ENCODE data around the gene GCNT2. TPM values are rescaled to one million over a fixed set of nuclear protein-coding genes. Genes with fewer than 3 reads are reported as not detected.
"Not testable (repeated sequence)": the region's sequence is repeated elsewhere in the genome, so short reads cannot be mapped to it uniquely, and the experiment has no call there.

The GCNT2 gene
- polyA plus RNA-seq, 3 donors = 3.5 to 10.0 (median 4.3) TPM

DNA sequence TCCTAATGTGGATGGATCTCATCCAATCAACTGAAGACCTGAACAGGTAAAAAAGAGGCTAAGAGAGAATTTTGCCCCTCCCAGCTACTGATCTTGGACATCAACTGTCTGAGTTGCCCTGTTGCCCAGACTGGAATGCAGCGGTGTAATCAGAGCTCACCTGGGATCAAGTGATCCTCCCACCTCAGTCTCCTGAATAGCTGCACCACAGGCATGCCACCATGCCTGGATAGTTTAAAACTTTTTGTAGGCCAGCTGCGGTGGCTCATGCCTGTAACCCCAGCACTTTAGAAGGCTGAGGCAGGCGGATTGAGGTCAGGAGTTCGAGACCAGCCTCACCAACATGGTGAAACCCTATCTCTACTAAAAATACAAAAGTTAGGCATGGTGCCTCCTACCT, 34.9 kb upstream of the GCNT2 start:
- no peaks in the 10 kb centered on the region for H3K4me1 ChIP-seq (ENCODE audit: control insufficient read depth in 1 of 2, insufficient read depth in 2 of 2, low read length in 2 of 2)
- H3K36me3 ChIP-seq (replicated peaks in 1 of 2; ENCODE audit: control insufficient read depth in 1 of 2, insufficient read depth in 2 of 2, low read length in 2 of 2) = no peaks in the 10 kb centered on the region
- H3K4me2 ChIP-seq (replicated peaks; ENCODE audit: extremely low read depth, low read length, poor library complexity, severe bottlenecking) = no peak overlapping the region
- peaks cover 0 to 11% (median 4%) of the 10 kb centered on the region in 7 donors for H3K9me3 Mint-ChIP-seq
- peaks cover 0 to 7% of the 10 kb centered on the region in 2 donors for H3K9me3 ChIP-seq (replicated peaks in 1 of 2; ENCODE audit: control insufficient read depth in 1 of 2, insufficient read depth in 1 of 2, low read length in 2 of 2)
- TF ChIP-seq, protein P1, sequence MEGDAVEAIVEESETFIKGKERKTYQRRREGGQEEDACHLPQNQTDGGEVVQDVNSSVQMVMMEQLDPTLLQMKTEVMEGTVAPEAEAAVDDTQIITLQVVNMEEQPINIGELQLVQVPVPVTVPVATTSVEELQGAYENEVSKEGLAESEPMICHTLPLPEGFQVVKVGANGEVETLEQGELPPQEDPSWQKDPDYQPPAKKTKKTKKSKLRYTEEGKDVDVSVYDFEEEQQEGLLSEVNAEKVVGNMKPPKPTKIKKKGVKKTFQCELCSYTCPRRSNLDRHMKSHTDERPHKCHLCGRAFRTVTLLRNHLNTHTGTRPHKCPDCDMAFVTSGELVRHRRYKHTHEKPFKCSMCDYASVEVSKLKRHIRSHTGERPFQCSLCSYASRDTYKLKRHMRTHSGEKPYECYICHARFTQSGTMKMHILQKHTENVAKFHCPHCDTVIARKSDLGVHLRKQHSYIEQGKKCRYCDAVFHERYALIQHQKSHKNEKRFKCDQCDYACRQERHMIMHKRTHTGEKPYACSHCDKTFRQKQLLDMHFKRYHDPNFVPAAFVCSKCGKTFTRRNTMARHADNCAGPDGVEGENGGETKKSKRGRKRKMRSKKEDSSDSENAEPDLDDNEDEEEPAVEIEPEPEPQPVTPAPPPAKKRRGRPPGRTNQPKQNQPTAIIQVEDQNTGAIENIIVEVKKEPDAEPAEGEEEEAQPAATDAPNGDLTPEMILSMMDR (IDR thresholded peaks at IDR 0.05) = no peak
- no peaks in the 10 kb centered on the region for H4K20me1 ChIP-seq (ENCODE audit: insufficient read depth, low read length)
- peaks cover 1 to 6% (median 4%) of the 10 kb centered on the region in 3 donors for H3K27me3 Mint-ChIP-seq (ENCODE audit: low read depth in 3 of 3)
- H3K4me3 ChIP-seq (replicated peaks in 1 of 3; ENCODE audit: low read depth in 2 of 3, low read length in 3 of 3) = no peak overlapping the region
- H3K79me2 ChIP-seq (ENCODE audit: insufficient read depth, low read length) = no peaks in the 10 kb centered on the region
- H3K4me1 Mint-ChIP-seq = peaks cover 5% of the 10 kb centered on the region
- intact Hi-C loops (cut with micrococcal nuclease) = no loop called here
- H3K36me3 Mint-ChIP-seq = no peaks in the 10 kb centered on the region
- peaks cover 0 to 4% of the 10 kb centered on the region in 2 donors for H3K27me3 ChIP-seq (ENCODE audit: control insufficient read depth in 2 of 2, insufficient read depth in 2 of 2, low read length in 2 of 2)
- H3K27ac Mint-ChIP-seq = no peak overlapping the region
- H3K9ac ChIP-seq (ENCODE audit: insufficient read depth, low read length, poor library complexity, severe bottlenecking) = no peak overlapping the region
- H2AFZ ChIP-seq (ENCODE audit: insufficient read depth, low read depth, low read length, poor library complexity, severe bottlenecking) = no peak overlapping the region
- 100% methylated on average over 3 of the region's 4 CpGs for WGBS (ENCODE audit: insufficient coverage)
- DNase-seq = no peak
- no peak overlapping the region for H3K27ac ChIP-seq (ENCODE audit: low read depth in 1 of 2, low read length in 2 of 2)
- no peak overlapping the region for H3K4me3 Mint-ChIP-seq

DNA sequence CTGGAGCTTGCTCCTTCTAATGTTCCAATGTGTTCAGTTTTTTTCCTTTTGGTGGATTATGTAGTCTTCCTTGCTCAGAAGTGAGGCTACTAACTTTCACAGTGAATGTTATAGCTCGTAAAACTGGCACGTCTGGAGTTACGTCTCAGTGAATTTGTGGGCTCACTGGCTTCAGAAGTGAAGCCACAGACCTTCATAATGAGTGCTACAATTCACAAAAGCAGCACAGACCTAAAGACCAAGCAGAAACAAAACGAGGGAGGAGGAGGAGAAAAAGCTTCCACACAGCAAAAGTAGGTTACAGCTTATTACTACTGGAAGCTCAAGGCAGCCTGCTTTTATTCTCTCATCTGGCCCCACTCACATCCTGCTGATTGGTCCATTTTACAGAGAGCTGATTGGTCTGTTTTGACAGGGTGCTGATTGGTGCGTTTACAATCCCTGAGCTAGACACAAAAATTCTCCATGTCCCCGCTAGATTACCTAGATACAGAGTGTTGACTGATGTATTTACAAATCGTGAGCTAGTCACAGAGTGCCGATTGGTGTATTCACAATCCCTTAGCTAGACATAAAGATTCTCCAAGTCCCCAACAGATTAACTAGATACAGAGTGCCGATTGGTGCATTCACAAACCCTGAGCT, 34.1 kb upstream of the GCNT2 start:
- intact Hi-C loops (cut with micrococcal nuclease); H3K4me1 Mint-ChIP-seq; H3K4me1 ChIP-seq (ENCODE audit: control insufficient read depth in 1 of 2, insufficient read depth in 2 of 2, low read length in 2 of 2); H3K79me2 ChIP-seq (ENCODE audit: insufficient read depth, low read length); H3K4me2 ChIP-seq (replicated peaks; ENCODE audit: extremely low read depth, low read length, poor library complexity, severe bottlenecking); H3K9me3 ChIP-seq (replicated peaks in 1 of 2; ENCODE audit: control insufficient read depth in 1 of 2, insufficient read depth in 1 of 2, low read length in 2 of 2); H3K4me3 ChIP-seq (replicated peaks in 1 of 3; ENCODE audit: low read depth in 2 of 3, low read length in 3 of 3); H3K36me3 Mint-ChIP-seq; H3K27me3 Mint-ChIP-seq (ENCODE audit: low read depth in 3 of 3); H3K27ac Mint-ChIP-seq; H3K9ac ChIP-seq (ENCODE audit: insufficient read depth, low read length, poor library complexity, severe bottlenecking); DNase-seq; H4K20me1 ChIP-seq (ENCODE audit: insufficient read depth, low read length); H3K36me3 ChIP-seq (replicated peaks in 1 of 2; ENCODE audit: control insufficient read depth in 1 of 2, insufficient read depth in 2 of 2, low read length in 2 of 2); H3K4me3 Mint-ChIP-seq; H3K27ac ChIP-seq (ENCODE audit: low read depth in 1 of 2, low read length in 2 of 2); H3K27me3 ChIP-seq (ENCODE audit: control insufficient read depth in 2 of 2, insufficient read depth in 2 of 2, low read length in 2 of 2); H2AFZ ChIP-seq (ENCODE audit: insufficient read depth, low read depth, low read length, poor library complexity, severe bottlenecking): not testable (repeated sequence)
- peaks cover 5 to 17% (median 7%) of the 10 kb centered on the region in 7 donors for H3K9me3 Mint-ChIP-seq
- 96% methylated on average over 3 of the region's 9 CpGs for WGBS (ENCODE audit: insufficient coverage)
